DMS153 treated with DMSO at 0.1 percent for 48 hours (cell line): ENCODE data around the gene RASA4.
"Not testable (repeated sequence)": the region's sequence is repeated elsewhere in the genome, so short reads cannot be mapped to it uniquely, and the experiment has no call there.

Source experiments
- DNase-seq: peaks from one replicate; lab custom pipeline; 2025; ENCODE audit not compliant: unreplicated experiment; lab: John Stamatoyannopoulos, UW

RASA4 gene

GRCh38 chr7:102544372-102544771, 72.2 kb downstream of the RASA4 start:
- DNase-seq: not testable (repeated sequence)

GRCh38 chr7:102543596-102543995, 73.0 kb downstream of the RASA4 start, which contains the start of gene UPK3BL2:
Gene UPK3BL2 (minus strand): TSS chr7:102543696. CDS start chr7:102543636, 60 bp downstream.
- not testable (repeated sequence) for DNase-seq

GRCh38 chr7:102542771-102543170, 73.8 kb downstream of the RASA4 start:
- not testable (repeated sequence) for DNase-seq

- DNase-seq: not testable (repeated sequence)
These were observed 74.5 kb downstream of the RASA4 start for GRCh38 chr7:102542083-102542482.

- DNase-seq: not testable (repeated sequence)
These were observed 76.0 kb downstream of the RASA4 start for GRCh38 chr7:102540604-102541003.

GRCh38 chr7:102535062-102535615, 81.4 kb downstream of the RASA4 start:
- DNase-seq: not testable (repeated sequence)

- not testable (repeated sequence) for DNase-seq
These were observed 84.4 kb downstream of the RASA4 start for GRCh38 chr7:102532127-102532526.

GRCh38 chr7:102531583-102531982, 85.0 kb downstream of the RASA4 start:
- not testable (repeated sequence) for DNase-seq

- DNase-seq: not testable (repeated sequence)
These were observed 88.4 kb downstream of the RASA4 start for GRCh38 chr7:102527822-102528793.

GRCh38 chr7:102527182-102527581, 89.4 kb downstream of the RASA4 start:
- DNase-seq: not testable (repeated sequence)

- not testable (repeated sequence) for DNase-seq
These were observed 91.8 kb downstream of the RASA4 start for GRCh38 chr7:102524803-102525202.
